OCI-LY1 (cell line): ENCODE measurements around the gene PDCD6IP.

Source experiments
- CTCF ChIP-seq: fragments of 200-600 bp; sonication (generic), shearing (Covaris generic); IDR thresholded peaks from 2 replicates; pipeline ENCODE4 v1.5.1; 2017; ENCODE audit warnings: mild to moderate bottlenecking, antibody characterized with exemption, low read length, moderate library complexity, mixed read lengths
- EZH2 ChIP-seq: fragments of 200-600 bp; sonication (generic), shearing (Covaris generic); IDR thresholded peaks from 2 replicates; pipeline ENCODE4 v1.8.0; 2017; ENCODE audit warnings: borderline replicate concordance, mixed run types, mild to moderate bottlenecking, antibody characterized with exemption, low read length, moderate library complexity, mixed read lengths

- TF ChIP-seq CTCF (no peak), EZH2 (no peak)
Observed at GRCh38 chr3:33909547-33909946, 111.1 kb downstream of the PDCD6IP start.
